Sigmoid colon (tissue), 7 donors: ENCODE results near the gene PLXNA4. TPM values are rescaled to one million over a fixed set of nuclear protein-coding genes. Genes with fewer than 3 reads are reported as not detected.

Experiments used
- DNase-seq: peaks from one replicate; pipeline ENCODE4 v3.0.0-alpha.2; 2019
- H3K27ac ChIP-seq, 4 donors: fragments of 200-600 bp; sonication (generic); one replicate each; pipeline ENCODE4 v1.5.1; 2016 to 2019; ENCODE audit warnings: mild to moderate bottlenecking in 1 of 4
- H3K27me3 ChIP-seq, 3 donors: fragments of 200-600 bp; sonication (generic); one replicate each; pipeline ENCODE4 v1.5.1; 2019; ENCODE audit warnings: mild to moderate bottlenecking in 1 of 3
- H3K36me3 ChIP-seq, 4 donors: fragments of 200-600 bp; sonication (generic); one replicate each; pipeline ENCODE4 v1.5.1; 2016 to 2019
- H3K4me1 ChIP-seq, 4 donors: fragments of 200-600 bp; sonication (generic); one replicate each; pipeline ENCODE4 v1.5.1; 2017 to 2019
- H3K4me3 ChIP-seq, 4 donors: fragments of 200-600 bp; sonication (generic); one replicate each; pipeline ENCODE4 v1.5.1; 2017 to 2019; ENCODE audit warnings: mild to moderate bottlenecking in 2 of 4, moderate library complexity in 1 of 4
- H3K9me3 ChIP-seq, 4 donors: fragments of 200-600 bp in 3 of 4; sonication (generic) in 3 of 4; one replicate each; pipeline versions ENCODE4 v1.5.1 to v1.6.1; 2013 to 2019
- CTCF ChIP-seq, 4 experiments: fragments of 450-650 bp in 3 of 4; fragments of 200-600 bp in 1 of 4; IDR thresholded peaks; one replicate each; pipeline ENCODE4 v1.5.1; 2016 to 2019; ENCODE audit warnings: antibody characterized with exemption in 4 of 4, mild to moderate bottlenecking in 3 of 4, moderate library complexity in 2 of 4
- EP300 ChIP-seq, 4 donors: sonication (generic); formaldehyde crosslinking; IDR thresholded peaks; one replicate each; pipeline ENCODE4 v1.6.1; 2017; ENCODE audit warnings: antibody characterized with exemption in 4 of 4
- POLR2A ChIP-seq, 2 donors: fragments of 450-650 bp; IDR thresholded peaks; one replicate each; pipeline ENCODE4 v1.6.1; 2016; ENCODE audit warnings: antibody characterized with exemption in 2 of 2, mild to moderate bottlenecking in 2 of 2, moderate library complexity in 2 of 2
- POLR2AphosphoS5 ChIP-seq, 4 donors: sonication (generic); formaldehyde crosslinking; IDR thresholded peaks; one replicate each; pipeline ENCODE4 v1.6.1; 2017; ENCODE audit warnings: antibody characterized with exemption in 4 of 4
- WGBS, 2 donors: extraction: QIAGEN DNeasy Blood & Tissue Kit; methylation state at CpG; one replicate each; pipeline ENCODE4 v1.1.7; 2013; 5-methylcytosine and 5-hydroxymethylcytosine counted together
- intact Hi-C: fragments of 100-400 bp; cut with DNase I; formaldehyde crosslinking; loops from one replicate; pipeline ENCODE4 v1.15.1; 2023
- polyA plus RNA-seq, 3 donors: library from polyadenylated mRNA; stranded (reverse); fragments of 200-250 nt; gene quantifications; one replicate each; pipeline ENCODE4 v1.2.3, GENCODE V29; 2013
- total RNA-seq, 4 donors: library from RNA; depleted of rRNA; stranded (reverse); fragments of >200 nt; gene quantifications; one replicate each; pipeline ENCODE4 v1.1.0, GENCODE V29; 2016
- donor health status: healthy with polysubstance abuse.
- donor health status: Bipolar disorder and iron deficiency.
- donor health status: healthy.

PLXNA4 gene
- total and polyA plus RNA-seq, 7 donors: under 0.01 to 10.5 (median 3.7) TPM; not detected in 1

DNA sequence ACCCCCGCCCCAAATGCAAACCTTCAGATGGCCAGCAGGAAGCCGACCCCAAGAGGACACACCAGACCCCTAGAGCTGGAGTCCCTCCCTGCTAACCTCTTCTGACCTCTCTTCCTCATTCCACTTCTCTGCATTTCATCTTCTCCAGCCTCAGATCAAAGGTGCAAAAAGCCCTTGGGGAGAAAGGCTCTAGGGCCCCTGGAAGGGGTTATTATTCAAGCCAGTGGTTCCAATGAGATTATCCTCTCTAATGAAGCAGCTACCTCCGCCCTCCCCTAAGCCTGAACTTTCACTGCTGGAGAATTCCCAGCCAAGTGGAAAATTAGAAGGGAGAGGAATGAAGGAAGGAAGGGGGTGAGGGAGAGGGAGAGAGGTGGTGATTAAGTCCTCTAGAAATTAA, 343.9 kb downstream of the PLXNA4 start:
- Histone ChIP-seq H3K27ac (no peak overlapping the region), H3K4me3 (no peak overlapping the region), H3K4me1 (no peaks in the 10 kb centered on the region), H3K9me3 (no peaks in the 10 kb centered on the region), H3K36me3 (no peaks in the 10 kb centered on the region), H3K27me3 (no peaks in the 10 kb centered on the region)
- WGBS, 2 donors: 80 to 89% methylated on average over 3 of the region's 3 CpGs
- TF ChIP-seq EP300 (IDR thresholded peaks at IDR 0.05) (no peak), CTCF (IDR thresholded peaks at IDR 0.05) (no peak), POLR2AphosphoS5 (IDR thresholded peaks at IDR 0.05) (no peak), POLR2A (IDR thresholded peaks at IDR 0.05) (no peak)
- DNase-seq: no peak
- intact Hi-C loops: no loop called here

DNA sequence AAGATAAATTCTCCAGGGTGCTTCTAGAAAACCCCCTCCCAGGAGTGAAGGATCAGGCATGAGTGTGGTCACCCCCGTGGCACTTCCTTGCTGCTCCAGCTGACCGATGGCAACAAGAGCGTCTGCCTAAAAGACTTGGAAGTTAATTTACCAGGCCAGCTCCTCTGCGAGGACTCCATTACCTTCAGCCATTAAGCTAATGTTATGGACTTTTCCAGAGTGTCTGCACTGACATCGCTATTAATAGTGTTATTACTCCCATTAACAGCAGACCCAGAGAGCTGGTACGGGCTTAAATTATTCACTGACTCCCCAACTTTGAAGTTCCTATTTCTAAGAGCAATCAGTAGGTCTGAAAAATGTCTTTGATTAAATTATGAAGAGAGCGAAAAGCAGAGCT, 345.8 kb downstream of the PLXNA4 start:
- Histone ChIP-seq H3K36me3 (no peaks in the 10 kb centered on the region), H3K4me1 (no peaks in the 10 kb centered on the region), H3K27ac (no peak overlapping the region), H3K9me3 (no peaks in the 10 kb centered on the region), H3K4me3 (no peak overlapping the region), H3K27me3 (no peaks in the 10 kb centered on the region)
- DNase-seq: no peak
- intact Hi-C loops: no loop called here
- no peak for TF ChIP-seq CTCF (IDR thresholded peaks at IDR 0.05)
- no peak for TF ChIP-seq POLR2A (IDR thresholded peaks at IDR 0.05)
- no peak for TF ChIP-seq EP300 (IDR thresholded peaks at IDR 0.05)
- TF ChIP-seq POLR2AphosphoS5 (IDR thresholded peaks at IDR 0.05): no peak
- WGBS, 2 donors: 87 to 90% methylated on average over 7 of the region's 7 CpGs

GRCh38 chr7:132228240-132228639, 348.0 kb downstream of the PLXNA4 start:
- Histone ChIP-seq H3K4me3 (no peak overlapping the region), H3K27me3 (no peaks in the 10 kb centered on the region), H3K36me3 (no peaks in the 10 kb centered on the region), H3K27ac (no peak overlapping the region), H3K4me1 (no peaks in the 10 kb centered on the region), H3K9me3 (no peaks in the 10 kb centered on the region)
- intact Hi-C loops: no loop called here
- WGBS, 2 donors: 93% methylated on average over 14 of the region's 14 CpGs
- TF ChIP-seq POLR2AphosphoS5 (IDR thresholded peaks at IDR 0.05) (no peak), CTCF (IDR thresholded peaks at IDR 0.05) (no peak), EP300 (IDR thresholded peaks at IDR 0.05) (no peak), POLR2A (IDR thresholded peaks at IDR 0.05) (no peak)
- DNase-seq: no peak

GRCh38 chr7:132226957-132227290, 349.3 kb downstream of the PLXNA4 start:
- TF ChIP-seq POLR2A (IDR thresholded peaks at IDR 0.05) (no peak), CTCF (IDR thresholded peaks at IDR 0.05) (no peak), EP300 (IDR thresholded peaks at IDR 0.05) (no peak), POLR2AphosphoS5 (IDR thresholded peaks at IDR 0.05) (no peak)
- DNase-seq: no peak
- H3K9me3 ChIP-seq: no peaks in the 10 kb centered on the region
- H3K27ac ChIP-seq: no peak overlapping the region
- 80 to 90% methylated on average over 3 of the region's 3 CpGs for WGBS, 2 donors
- no peak overlapping the region for H3K4me3 ChIP-seq
- intact Hi-C loops: no loop called here
- no peaks in the 10 kb centered on the region for H3K4me1 ChIP-seq
- H3K36me3 ChIP-seq: no peaks in the 10 kb centered on the region
- H3K27me3 ChIP-seq: no peaks in the 10 kb centered on the region
